RWPE2 (cell line): Measurements from ENCODE around the gene CDC123.
"Not testable (repeated sequence)": the region's sequence is repeated elsewhere in the genome, so short reads cannot be mapped to it uniquely, and the experiment has no call there.

ENCODE experiments used
- ATAC-seq: fragments of 200-7000 bp; cut with Tn5 transposase; 3 replicates; pipeline ENCODE4 v1.9.1; 2021; ENCODE audit warnings: low read depth
- DNase-seq: peaks from one replicate; pipeline ENCODE4 v3.0.0-alpha.2; 2020; ENCODE audit warnings: low spot score
- H3K27ac ChIP-seq: fragments of 450-650 bp; 2 replicates; pipeline ENCODE4 v1.5.1; 2017; ENCODE audit warnings: mild to moderate bottlenecking; ENCODE audit not compliant: poor library complexity, severe bottlenecking
- H3K27me3 ChIP-seq: fragments of 250-450 bp; sonication (Bioruptor Pico); 2 replicates; pipeline ENCODE4 v1.5.1; 2021; ENCODE audit warnings: mild to moderate bottlenecking, moderate library complexity; ENCODE audit not compliant: insufficient read depth, poor library complexity, severe bottlenecking
- H3K36me3 ChIP-seq: fragments of 250-450 bp; sonication (Bioruptor Pico); 2 replicates; pipeline ENCODE4 v1.5.1; 2020; ENCODE audit warnings: low read depth, mild to moderate bottlenecking, moderate library complexity
- H3K4me1 ChIP-seq: fragments of 250-450 bp; sonication (Bioruptor Pico); 2 replicates; pipeline ENCODE4 v1.5.1; 2021; ENCODE audit warnings: mild to moderate bottlenecking, moderate library complexity; ENCODE audit not compliant: insufficient read depth, poor library complexity, severe bottlenecking
- H3K4me3 ChIP-seq: fragments of 250-450 bp; sonication (Bioruptor Pico); 2 replicates; pipeline ENCODE4 v1.5.1; 2021; ENCODE audit warnings: mild to moderate bottlenecking, moderate library complexity; ENCODE audit not compliant: severe bottlenecking
- H3K9me3 ChIP-seq: fragments of 250-450 bp; sonication (Bioruptor Pico); 2 replicates; pipeline ENCODE4 v1.5.1; 2021; ENCODE audit warnings: mild to moderate bottlenecking, moderate library complexity; ENCODE audit not compliant: severe bottlenecking
- CTCF ChIP-seq: fragments of 450-650 bp; IDR thresholded peaks from one replicate; pipeline ENCODE4 v1.5.1; 2017; ENCODE audit warnings: mild to moderate bottlenecking, moderate library complexity; ENCODE audit not compliant: poor library complexity, severe bottlenecking

CDC123 gene

GRCh38 chr10:12264204-12264940 is 68.4 kb downstream of the CDC123 start:
- Histone ChIP-seq H3K4me1 (no peaks in the 10 kb centered on the region), H3K27me3 (no peaks in the 10 kb centered on the region), H3K4me3 (peak overlapping the region; percentile 11), H3K9me3 (no peaks in the 10 kb centered on the region), H3K36me3 (no peaks in the 10 kb centered on the region), H3K27ac (no peak overlapping the region)
- TF ChIP-seq CTCF, result peak; percentile 97
- DNase-seq, result no peak
- peak; percentile 83 for ATAC-seq

GRCh38 chr10:12269056-12269455 is 73.1 kb downstream of the CDC123 start:
- no peaks in the 10 kb centered on the region for H3K27me3 ChIP-seq
- H3K4me3 ChIP-seq, result no peak overlapping the region
- no peak overlapping the region for H3K27ac ChIP-seq
- DNase-seq (no peak), ATAC-seq (no peak)
- peaks cover 9% of the 10 kb centered on the region for H3K4me1 ChIP-seq
- H3K36me3 ChIP-seq, result no peaks in the 10 kb centered on the region
- no peak for TF ChIP-seq CTCF
- H3K9me3 ChIP-seq, result no peaks in the 10 kb centered on the region

GRCh38 chr10:12271210-12271540 is 75.2 kb downstream of the CDC123 start:
- H3K27ac ChIP-seq, result peak overlapping the region; percentile 41
- peaks cover 9% of the 10 kb centered on the region for H3K4me1 ChIP-seq
- no peak for DNase-seq
- H3K36me3 ChIP-seq, result no peaks in the 10 kb centered on the region
- H3K4me3 ChIP-seq, result no peak overlapping the region
- H3K27me3 ChIP-seq, result no peaks in the 10 kb centered on the region
- H3K9me3 ChIP-seq, result no peaks in the 10 kb centered on the region
- no peak; the same call in 2 of the 3 replicates for ATAC-seq
- no peak for TF ChIP-seq CTCF

GRCh38 chr10:12277862-12278261 is 81.9 kb downstream of the CDC123 start:
- DNase-seq, H3K36me3 ChIP-seq, H3K9me3 ChIP-seq, H3K27ac ChIP-seq, ATAC-seq, H3K4me3 ChIP-seq, H3K27me3 ChIP-seq, H3K4me1 ChIP-seq: not testable (repeated sequence)

GRCh38 chr10:12279281-12279680 is 83.3 kb downstream of the CDC123 start:
- no peaks in the 10 kb centered on the region for H3K4me1 ChIP-seq
- ATAC-seq (no peak), DNase-seq (no peak)
- no peak overlapping the region for H3K4me3 ChIP-seq
- no peak overlapping the region for H3K27ac ChIP-seq
- H3K36me3 ChIP-seq, result no peaks in the 10 kb centered on the region
- no peak for TF ChIP-seq CTCF
- H3K27me3 ChIP-seq, result no peaks in the 10 kb centered on the region
- no peaks in the 10 kb centered on the region for H3K9me3 ChIP-seq
